BLaER1 (cell line): Measurements from ENCODE around the gene C20orf202.

Source experiments
- H3K27ac ChIP-seq: shearing (Covaris generic); formaldehyde crosslinking; 2 replicates; pipeline ENCODE4 v1.8.1; 2022
- H3K27me3 ChIP-seq: shearing (Covaris generic); formaldehyde crosslinking; 2 replicates; pipeline ENCODE4 v1.8.1; 2022
- H3K36me3 ChIP-seq: shearing (Covaris generic); formaldehyde crosslinking; 2 replicates; pipeline ENCODE4 v1.8.1; 2022
- H3K4me1 ChIP-seq: shearing (Covaris generic); formaldehyde crosslinking; 2 replicates; pipeline ENCODE4 v1.8.1; 2022
- H3K4me2 ChIP-seq: shearing (Covaris generic); formaldehyde crosslinking; 2 replicates; pipeline ENCODE4 v1.8.1; 2022
- H3K4me3 ChIP-seq: shearing (Covaris generic); formaldehyde crosslinking; 2 replicates; pipeline ENCODE4 v1.8.1; 2022
- H3K9ac ChIP-seq: shearing (Covaris generic); formaldehyde crosslinking; 2 replicates; pipeline ENCODE4 v1.8.1; 2022
- H3K9me3 ChIP-seq: shearing (Covaris generic); formaldehyde crosslinking; 2 replicates; pipeline ENCODE4 v1.8.1; 2022
- H4K20me1 ChIP-seq: shearing (Covaris generic); formaldehyde crosslinking; 2 replicates; pipeline ENCODE4 v1.8.1; 2022
- Cebpa-rat ChIP-seq: shearing (Covaris generic); IDR thresholded peaks from 2 replicates; pipeline ENCODE4 v1.8.1; 2022

C20orf202 gene

GRCh38 chr20:1189827-1190226 lies 13.4 kb upstream of the C20orf202 start:
- Histone ChIP-seq H4K20me1 (peaks cover 1% of the 10 kb centered on the region; the same call in 1 of the 2 replicates), H3K36me3 (no peaks in the 10 kb centered on the region), H3K9ac (no peak overlapping the region), H3K4me1 (no peaks in the 10 kb centered on the region), H3K4me2 (no peak overlapping the region), H3K27ac (no peak overlapping the region), H3K4me3 (no peak overlapping the region), H3K27me3 (peaks cover 18% of the 10 kb centered on the region), H3K9me3 (no peaks in the 10 kb centered on the region)
- no peak for TF ChIP-seq Cebpa-rat

GRCh38 chr20:1190847-1191246 lies 12.4 kb upstream of the C20orf202 start:
- H3K9me3 ChIP-seq, result no peaks in the 10 kb centered on the region
- H3K27me3 ChIP-seq, result peaks cover 10% of the 10 kb centered on the region
- no peak overlapping the region for H3K27ac ChIP-seq
- no peak overlapping the region for H3K9ac ChIP-seq
- no peak overlapping the region for H3K4me3 ChIP-seq
- no peak overlapping the region for H3K4me2 ChIP-seq
- no peaks in the 10 kb centered on the region for H3K4me1 ChIP-seq
- TF ChIP-seq Cebpa-rat, result no peak
- no peaks in the 10 kb centered on the region for H3K36me3 ChIP-seq
- H4K20me1 ChIP-seq, result no peaks in the 10 kb centered on the region; the same call in 1 of the 2 replicates

- no peaks in the 10 kb centered on the region for H3K4me1 ChIP-seq
- H3K4me3 ChIP-seq, result no peak overlapping the region
- TF ChIP-seq Cebpa-rat, result no peak
- H3K4me2 ChIP-seq, result no peak overlapping the region
- no peaks in the 10 kb centered on the region; the same call in 1 of the 2 replicates for H4K20me1 ChIP-seq
- no peaks in the 10 kb centered on the region for H3K36me3 ChIP-seq
- H3K27ac ChIP-seq, result no peak overlapping the region
- H3K9me3 ChIP-seq, result no peaks in the 10 kb centered on the region
- peaks cover 5% of the 10 kb centered on the region for H3K27me3 ChIP-seq
- H3K9ac ChIP-seq, result no peak overlapping the region
These were observed 12.0 kb upstream of the C20orf202 start for GRCh38 chr20:1191299-1191698.

- TF ChIP-seq Cebpa-rat, result no peak
- H3K27ac ChIP-seq, result no peak overlapping the region
- H3K4me1 ChIP-seq, result no peaks in the 10 kb centered on the region
- no peaks in the 10 kb centered on the region; the same call in 1 of the 2 replicates for H3K9me3 ChIP-seq
- no peak overlapping the region for H3K9ac ChIP-seq
- H3K4me3 ChIP-seq, result no peak overlapping the region
- H3K4me2 ChIP-seq, result no peak overlapping the region
- no peaks in the 10 kb centered on the region for H3K36me3 ChIP-seq
- H3K27me3 ChIP-seq, result no peaks in the 10 kb centered on the region
- no peaks in the 10 kb centered on the region for H4K20me1 ChIP-seq
These were observed 8.0 kb upstream of the C20orf202 start for GRCh38 chr20:1195226-1195625.

- H3K36me3 ChIP-seq, result no peaks in the 10 kb centered on the region
- H3K9me3 ChIP-seq, result no peaks in the 10 kb centered on the region; the same call in 1 of the 2 replicates
- no peak overlapping the region for H3K4me2 ChIP-seq
- H3K27me3 ChIP-seq, result no peaks in the 10 kb centered on the region
- no peak overlapping the region for H3K9ac ChIP-seq
- no peak for TF ChIP-seq Cebpa-rat
- no peaks in the 10 kb centered on the region for H3K4me1 ChIP-seq
- no peak overlapping the region for H3K4me3 ChIP-seq
- no peak overlapping the region for H3K27ac ChIP-seq
- no peaks in the 10 kb centered on the region for H4K20me1 ChIP-seq
These were observed 6.6 kb upstream of the C20orf202 start for GRCh38 chr20:1196634-1197033.

GRCh38 chr20:1197801-1198200 lies 5.5 kb upstream of the C20orf202 start:
- Histone ChIP-seq H3K27me3 (no peaks in the 10 kb centered on the region), H3K4me1 (no peaks in the 10 kb centered on the region), H3K27ac (no peak overlapping the region), H3K4me3 (no peak overlapping the region), H3K9me3 (no peaks in the 10 kb centered on the region; the same call in 1 of the 2 replicates), H3K9ac (no peak overlapping the region), H3K4me2 (no peak overlapping the region), H3K36me3 (no peaks in the 10 kb centered on the region), H4K20me1 (no peaks in the 10 kb centered on the region)
- TF ChIP-seq Cebpa-rat, result no peak

GRCh38 chr20:1198751-1199150 lies 4.5 kb upstream of the C20orf202 start:
- Histone ChIP-seq H3K27ac (no peak overlapping the region), H3K4me2 (no peak overlapping the region), H4K20me1 (no peaks in the 10 kb centered on the region), H3K27me3 (no peaks in the 10 kb centered on the region), H3K36me3 (no peaks in the 10 kb centered on the region), H3K4me1 (no peaks in the 10 kb centered on the region), H3K9ac (no peak overlapping the region), H3K9me3 (no peaks in the 10 kb centered on the region; the same call in 1 of the 2 replicates), H3K4me3 (no peak overlapping the region)
- no peak for TF ChIP-seq Cebpa-rat

GRCh38 chr20:1199212-1199873 lies 3.9 kb upstream of the C20orf202 start:
- no peaks in the 10 kb centered on the region for H4K20me1 ChIP-seq
- no peaks in the 10 kb centered on the region for H3K27me3 ChIP-seq
- H3K4me3 ChIP-seq, result no peak overlapping the region
- no peak for TF ChIP-seq Cebpa-rat
- no peaks in the 10 kb centered on the region for H3K36me3 ChIP-seq
- H3K9ac ChIP-seq, result no peak overlapping the region
- no peaks in the 10 kb centered on the region for H3K4me1 ChIP-seq
- H3K4me2 ChIP-seq, result no peak overlapping the region
- no peaks in the 10 kb centered on the region; the same call in 1 of the 2 replicates for H3K9me3 ChIP-seq
- H3K27ac ChIP-seq, result no peak overlapping the region

- H3K27ac ChIP-seq, result no peak overlapping the region
- no peak overlapping the region for H3K9ac ChIP-seq
- no peak overlapping the region for H3K4me3 ChIP-seq
- H3K9me3 ChIP-seq, result no peaks in the 10 kb centered on the region; the same call in 1 of the 2 replicates
- no peaks in the 10 kb centered on the region for H3K36me3 ChIP-seq
- H3K4me2 ChIP-seq, result no peak overlapping the region
- H3K4me1 ChIP-seq, result no peaks in the 10 kb centered on the region
- no peaks in the 10 kb centered on the region for H4K20me1 ChIP-seq
- no peak for TF ChIP-seq Cebpa-rat
- no peaks in the 10 kb centered on the region for H3K27me3 ChIP-seq
These were observed 3.3 kb upstream of the C20orf202 start for GRCh38 chr20:1199964-1200363.

GRCh38 chr20:1203630-1204029 lies 376 bp downstream of the C20orf202 start:
- Histone ChIP-seq H3K4me2 (no peak overlapping the region), H3K27me3 (no peaks in the 10 kb centered on the region), H3K9ac (no peak overlapping the region), H3K4me1 (no peaks in the 10 kb centered on the region), H4K20me1 (no peaks in the 10 kb centered on the region), H3K36me3 (no peaks in the 10 kb centered on the region), H3K27ac (no peak overlapping the region), H3K9me3 (no peaks in the 10 kb centered on the region), H3K4me3 (no peak overlapping the region)
- no peak for TF ChIP-seq Cebpa-rat
